Nephron (organoid): ENCODE measurements around the gene CAMTA1.

Source experiments
- H3K27ac Mint-ChIP-seq, 3 experiments: 2 replicates each; pipeline ENCODE4 v1.8.0; 2020; ENCODE audit warnings: mixed read lengths in 3 of 3, mild to moderate bottlenecking in 2 of 3, moderate library complexity in 1 of 3
- H3K27me3 Mint-ChIP-seq: 2 replicates; pipeline ENCODE4 v1.8.0; 2021; ENCODE audit warnings: low read depth, mild to moderate bottlenecking, moderate library complexity, mixed read lengths
- H3K36me3 Mint-ChIP-seq: 2 replicates; pipeline ENCODE4 v1.8.0; 2020; ENCODE audit warnings: low read depth, mixed read lengths
- H3K4me1 Mint-ChIP-seq: 2 replicates; pipeline ENCODE4 v1.8.0; 2020; ENCODE audit warnings: mixed read lengths
- H3K4me3 Mint-ChIP-seq, 3 experiments: 2 replicates each; pipeline ENCODE4 v1.8.0; 2020; ENCODE audit warnings: mild to moderate bottlenecking in 3 of 3, mixed read lengths in 3 of 3, moderate library complexity in 2 of 3
- H3K9me3 Mint-ChIP-seq: 2 replicates; pipeline ENCODE4 v1.8.0; 2020; ENCODE audit warnings: mixed read lengths
- TF ChIP-seq, protein P1 (sequence below), 3 experiments: fragments of 200-600 bp; sonication (generic); IDR thresholded peaks; one replicate each; pipeline ENCODE4 v1.5.0; 2021; ENCODE audit warnings: antibody characterized with exemption in 3 of 3; ENCODE audit not compliant: unreplicated experiment in 3 of 3

Gene CAMTA1

GRCh38 chr1:7300893-7301663 is 515.8 kb downstream of the CAMTA1 start:
- TF ChIP-seq, protein P1, sequence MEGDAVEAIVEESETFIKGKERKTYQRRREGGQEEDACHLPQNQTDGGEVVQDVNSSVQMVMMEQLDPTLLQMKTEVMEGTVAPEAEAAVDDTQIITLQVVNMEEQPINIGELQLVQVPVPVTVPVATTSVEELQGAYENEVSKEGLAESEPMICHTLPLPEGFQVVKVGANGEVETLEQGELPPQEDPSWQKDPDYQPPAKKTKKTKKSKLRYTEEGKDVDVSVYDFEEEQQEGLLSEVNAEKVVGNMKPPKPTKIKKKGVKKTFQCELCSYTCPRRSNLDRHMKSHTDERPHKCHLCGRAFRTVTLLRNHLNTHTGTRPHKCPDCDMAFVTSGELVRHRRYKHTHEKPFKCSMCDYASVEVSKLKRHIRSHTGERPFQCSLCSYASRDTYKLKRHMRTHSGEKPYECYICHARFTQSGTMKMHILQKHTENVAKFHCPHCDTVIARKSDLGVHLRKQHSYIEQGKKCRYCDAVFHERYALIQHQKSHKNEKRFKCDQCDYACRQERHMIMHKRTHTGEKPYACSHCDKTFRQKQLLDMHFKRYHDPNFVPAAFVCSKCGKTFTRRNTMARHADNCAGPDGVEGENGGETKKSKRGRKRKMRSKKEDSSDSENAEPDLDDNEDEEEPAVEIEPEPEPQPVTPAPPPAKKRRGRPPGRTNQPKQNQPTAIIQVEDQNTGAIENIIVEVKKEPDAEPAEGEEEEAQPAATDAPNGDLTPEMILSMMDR (IDR thresholded peaks at IDR 0.05; ENCODE audit: unreplicated experiment in 3 of 3), result no peak
- Mint-ChIP-seq H3K27ac (peak overlapping the region; percentile 25 to 82 (median 39)), H3K27me3 (peaks cover 3% of the 10 kb centered on the region), H3K4me3 (peak overlapping the region in 2 of 3 experiments; percentile 5 to 51), H3K4me1 (peaks cover 56% of the 10 kb centered on the region), H3K9me3 (peaks cover 26% of the 10 kb centered on the region), H3K36me3 (no peaks in the 10 kb centered on the region)

DNA sequence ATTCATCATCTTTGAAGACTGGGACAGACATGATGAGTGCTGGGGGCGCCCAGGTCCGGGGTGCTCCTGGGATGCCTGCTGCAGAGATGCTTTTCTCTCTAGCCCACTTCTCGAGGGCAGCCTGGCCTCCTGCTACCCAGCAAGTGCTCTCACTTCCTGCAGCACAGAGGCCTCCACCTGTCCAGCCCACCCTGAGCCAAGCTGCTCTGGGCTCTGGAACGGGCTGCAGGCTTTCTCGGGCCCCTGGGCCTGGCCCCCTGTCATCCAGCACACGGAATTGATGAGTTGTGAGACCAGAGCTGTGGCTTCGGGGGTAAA is 516.4 kb downstream of the CAMTA1 start:
- Mint-ChIP-seq H3K4me1 (peaks cover 51% of the 10 kb centered on the region), H3K4me3 (peak overlapping the region in 1 of 3 experiments; percentile 5)
- TF ChIP-seq, protein P1 (IDR thresholded peaks at IDR 0.05; ENCODE audit: unreplicated experiment in 3 of 3), result no peak

DNA sequence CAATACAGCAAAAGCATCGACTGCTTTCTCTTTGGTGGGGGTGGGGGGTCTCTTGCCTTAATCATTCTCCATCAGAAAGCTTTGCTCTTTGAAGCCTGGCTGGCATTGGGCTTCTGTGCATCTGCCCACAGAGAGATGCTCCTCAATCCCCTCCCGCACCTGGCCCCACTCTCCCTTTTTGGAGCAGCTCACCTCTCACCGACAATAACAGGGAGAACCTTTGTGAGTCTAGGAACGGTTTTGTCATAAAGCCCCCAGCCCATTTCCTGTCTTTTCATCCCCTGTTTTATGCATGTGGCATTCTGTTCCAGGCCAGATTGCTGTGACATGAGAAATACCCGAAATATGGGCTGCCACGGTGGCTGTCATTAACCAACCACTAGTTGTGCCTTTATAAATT is 516.9 kb downstream of the CAMTA1 start:
- Mint-ChIP-seq H3K27ac (no peak overlapping the region), H3K9me3 (peaks cover 22% of the 10 kb centered on the region), H3K36me3 (no peaks in the 10 kb centered on the region), H3K4me1 (peaks cover 51% of the 10 kb centered on the region), H3K4me3 (no peak overlapping the region), H3K27me3 (peaks cover 3% of the 10 kb centered on the region)
- TF ChIP-seq, protein P1 (IDR thresholded peaks at IDR 0.05; ENCODE audit: unreplicated experiment in 3 of 3), result no peak

More for the DNA sequence above, 516.4 kb downstream of the CAMTA1 start:
- Mint-ChIP-seq H3K9me3 (peaks cover 26% of the 10 kb centered on the region), H3K27me3 (peaks cover 3% of the 10 kb centered on the region), H3K36me3 (no peaks in the 10 kb centered on the region), H3K27ac (peak overlapping the region in 2 of 3 experiments; percentile 39 to 82)

DNA sequence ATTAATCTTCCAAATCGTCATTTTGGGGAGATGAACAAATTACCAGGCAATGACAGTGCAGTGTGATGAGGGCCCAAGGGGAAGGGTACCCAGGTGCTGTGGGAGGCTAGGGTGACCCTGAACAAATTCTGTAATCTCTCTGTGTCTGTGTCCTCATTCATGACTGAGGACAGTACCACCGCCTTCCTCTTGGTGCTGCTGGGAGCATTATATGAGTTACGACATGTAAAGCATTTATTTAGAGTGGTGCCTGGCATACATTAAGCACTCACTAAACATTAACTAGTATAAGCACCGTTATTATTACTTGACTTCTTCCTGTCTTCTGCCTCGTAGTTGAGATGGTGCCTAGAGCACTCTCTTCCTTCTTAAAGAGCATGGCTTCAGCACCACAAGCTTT is 517.6 kb downstream of the CAMTA1 start:
- Mint-ChIP-seq H3K4me1 (peaks cover 46% of the 10 kb centered on the region), H3K4me3 (no peak overlapping the region)

DNA sequence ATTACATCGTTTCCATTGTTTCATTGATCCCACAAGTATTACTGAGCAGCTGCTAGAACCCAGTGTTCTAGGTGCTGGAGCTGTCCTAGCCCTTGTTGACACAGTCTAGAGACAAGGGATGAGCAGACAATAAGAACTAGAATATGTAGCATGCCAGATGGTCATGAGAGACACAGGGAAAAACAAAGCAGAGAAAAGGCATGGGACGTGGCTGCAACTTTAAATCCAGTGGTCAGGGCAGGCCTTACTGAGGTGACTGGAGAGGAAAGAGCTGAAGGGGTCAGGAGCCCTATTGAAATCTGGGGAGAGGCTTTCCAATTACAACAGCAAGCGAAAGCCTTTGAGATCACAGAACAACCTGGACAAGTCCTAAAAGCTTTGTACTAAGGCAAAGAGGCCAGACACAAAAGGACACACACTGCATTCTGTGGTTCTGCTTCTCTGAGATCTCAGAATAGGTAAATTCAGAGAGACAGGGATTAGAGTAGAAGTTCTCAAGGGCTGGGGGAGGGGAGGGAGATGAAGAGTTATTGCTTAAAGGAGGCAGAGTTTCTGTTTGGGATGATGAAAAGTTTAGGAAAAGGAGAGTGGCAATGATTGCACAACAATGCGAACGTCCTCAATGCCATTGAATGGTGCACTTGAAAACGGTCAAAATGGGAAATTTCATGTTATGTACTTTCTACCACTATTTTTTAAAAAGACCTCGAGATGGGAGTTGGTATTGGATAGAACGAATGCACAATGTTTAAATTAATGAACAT is 518.5 kb downstream of the CAMTA1 start:
- H3K4me3 Mint-ChIP-seq, result no peak overlapping the region
- no peaks in the 10 kb centered on the region for H3K36me3 Mint-ChIP-seq
- H3K4me1 Mint-ChIP-seq, result peaks cover 37% of the 10 kb centered on the region
- peaks cover 24% of the 10 kb centered on the region for H3K9me3 Mint-ChIP-seq
- peaks cover 3% of the 10 kb centered on the region for H3K27me3 Mint-ChIP-seq
- no peak overlapping the region for H3K27ac Mint-ChIP-seq
- TF ChIP-seq, protein P1 (IDR thresholded peaks at IDR 0.05; ENCODE audit: unreplicated experiment in 3 of 3), result no peak

More for the DNA sequence above, 517.6 kb downstream of the CAMTA1 start:
- no peak overlapping the region for H3K27ac Mint-ChIP-seq
- no peaks in the 10 kb centered on the region for H3K36me3 Mint-ChIP-seq
- TF ChIP-seq, protein P1 (IDR thresholded peaks at IDR 0.05; ENCODE audit: unreplicated experiment in 3 of 3), result peak in 2 of 3 experiments; percentile 15 to 23
- H3K9me3 Mint-ChIP-seq, result peaks cover 19% of the 10 kb centered on the region
- peaks cover 3% of the 10 kb centered on the region for H3K27me3 Mint-ChIP-seq
